Measurements from ENCODE around the gene CLSTN1. TPM values are rescaled to one million over a fixed set of nuclear protein-coding genes. Genes with fewer than 3 reads are reported as not detected.

The CLSTN1 gene
- total RNA-seq, 1 experiment from 2014 or later, result 119 TPM

GRCh38 chr1:9868244-9868590 lies 44.5 kb upstream of the CLSTN1 start:
- Mint-ChIP-seq H3K27me3 (ENCODE audit: low read depth) (no peaks in the 10 kb centered on the region), H3K36me3 (no peaks in the 10 kb centered on the region), H3K9me3 (no peaks in the 10 kb centered on the region), H3K4me3 (no peak overlapping the region), H3K4me1 (peaks cover 8% of the 10 kb centered on the region), H3K27ac (no peak overlapping the region)
- ATAC-seq (no peak), DNase-seq (ENCODE audit: low spot score) (no peak)
- CTCF ChIA-PET, result interaction anchor here (0.7 to 2.0 kb wide), 12 partner anchors 8 to 147 kb away, joined by 3 to 22 read pairs (median 4); no protein-coding TSS in a partner anchor
- no peak for TF ChIP-seq ZSCAN18 (CRISPR knock-in tag; IDR thresholded peaks at IDR 0.05)
- no peak for TF ChIP-seq ZNF138 (CRISPR knock-in tag; conservative IDR thresholded peaks at IDR 0.05)
- TF ChIP-seq NFYB (CRISPR knock-in tag; conservative IDR thresholded peaks at IDR 0.05; ENCODE audit: low read depth), result no peak
- TF ChIP-seq ATF2 (CRISPR knock-in tag; IDR thresholded peaks at IDR 0.05; ENCODE audit: borderline replicate concordance, low read depth), result no peak
- TF ChIP-seq GTF2I (CRISPR knock-in tag; conservative IDR thresholded peaks at IDR 0.05), result no peak
- TF ChIP-seq E2F5 (CRISPR knock-in tag; IDR thresholded peaks at IDR 0.05), result no peak
- POLR2A ChIA-PET, result no interaction called here

GRCh38 chr1:9867408-9868243 lies 43.9 kb upstream of the CLSTN1 start:
- TF ChIP-seq ZNF317 (CRISPR knock-in tag; IDR thresholded peaks at IDR 0.05; ENCODE audit: borderline replicate concordance, low read depth) (no peak), HMGXB4 (CRISPR knock-in tag; IDR thresholded peaks at IDR 0.05) (peak; percentile 50; the same call in 1 of the 2 replicates), CTCF (IDR thresholded peaks at IDR 0.05) (peak; percentile 99), TCF7 (CRISPR knock-in tag; IDR thresholded peaks at IDR 0.05; ENCODE audit: low read depth) (no peak), CREM (CRISPR knock-in tag; IDR thresholded peaks at IDR 0.05) (no peak), E2F5 (CRISPR knock-in tag; IDR thresholded peaks at IDR 0.05) (no peak), E2F4 (CRISPR knock-in tag; IDR thresholded peaks at IDR 0.05; ENCODE audit: borderline replicate concordance, low read depth) (no peak), CDX4 (CRISPR knock-in tag; IDR thresholded peaks at IDR 0.05; ENCODE audit: borderline replicate concordance) (no peak)
- Mint-ChIP-seq H3K4me3 (no peak overlapping the region), H3K27ac (no peak overlapping the region), H3K9me3 (no peaks in the 10 kb centered on the region), H3K27me3 (ENCODE audit: low read depth) (no peaks in the 10 kb centered on the region), H3K4me1 (peaks cover 8% of the 10 kb centered on the region), H3K36me3 (no peaks in the 10 kb centered on the region)
- ATAC-seq (peak; percentile 90), DNase-seq (ENCODE audit: low spot score) (peak; percentile 93)
- CTCF ChIA-PET, result interaction anchor here (0.7 to 2.0 kb wide), 12 partner anchors 9 to 147 kb away, joined by 3 to 22 read pairs (median 4); no protein-coding TSS in a partner anchor
- POLR2A ChIA-PET, result no interaction called here
